Trophoblast cell (in vitro differentiated cells and primary cell): Measurements from ENCODE around the gene LCN10.
"Not testable (repeated sequence)": the region's sequence is repeated elsewhere in the genome, so short reads cannot be mapped to it uniquely, and the experiment has no call there.

Experiments
- DNase-seq, 2 donors: peaks; one replicate each; pipeline ENCODE4 v3.0.0-alpha.2; 2016
- H2AFZ ChIP-seq: 2 replicates; pipeline ENCODE4 v1.6.1; 2013; ENCODE audit warnings: low read length, moderate library complexity, mild to moderate bottlenecking; ENCODE audit not compliant: insufficient read depth, poor library complexity
- H2AK5ac ChIP-seq: 2 replicates; pipeline ENCODE4 v1.6.1; 2013; ENCODE audit warnings: mild to moderate bottlenecking, low read length
- H2BK120ac ChIP-seq: 2 replicates; pipeline ENCODE4 v1.6.1; 2013; ENCODE audit warnings: low read length, mild to moderate bottlenecking, moderate library complexity; ENCODE audit not compliant: insufficient read depth, poor library complexity
- H2BK12ac ChIP-seq: 2 replicates; pipeline ENCODE4 v1.6.1; 2013; ENCODE audit warnings: mild to moderate bottlenecking, low read length, moderate library complexity
- H2BK5ac ChIP-seq: 2 replicates; pipeline ENCODE4 v1.6.1; 2013; ENCODE audit warnings: low read length, low read depth, moderate library complexity, mild to moderate bottlenecking; ENCODE audit not compliant: poor library complexity
- H3K14ac ChIP-seq: 2 replicates; pipeline ENCODE4 v1.6.1; 2013; ENCODE audit warnings: mild to moderate bottlenecking, low read length
- H3K18ac ChIP-seq: 2 replicates; pipeline ENCODE4 v1.6.1; 2013; ENCODE audit warnings: mild to moderate bottlenecking, low read length
- H3K23ac ChIP-seq: 2 replicates; pipeline ENCODE4 v1.6.1; 2013; ENCODE audit warnings: low read length
- H3K27ac ChIP-seq: 2 replicates; pipeline ENCODE4 v1.5.1; 2013; ENCODE audit warnings: low read depth, mild to moderate bottlenecking, inconsistent platforms, low read length, moderate library complexity
- H3K27me3 ChIP-seq: 2 replicates; pipeline ENCODE4 v1.6.1; 2013; ENCODE audit warnings: inconsistent platforms, mild to moderate bottlenecking, low read length, moderate library complexity; ENCODE audit not compliant: insufficient read depth
- H3K36me3 ChIP-seq, 2 experiments: 1 replicate in 1 of 2; 2 replicates in 1 of 2; pipeline ENCODE4 v1.6.1; 2013; ENCODE audit warnings: low read length in 2 of 2, mild to moderate bottlenecking in 2 of 2, moderate library complexity in 1 of 2; ENCODE audit not compliant: insufficient read depth in 2 of 2, control insufficient read depth in 1 of 2
- H3K4ac ChIP-seq: 2 replicates; pipeline ENCODE4 v1.6.1; 2013; ENCODE audit warnings: low read depth, mild to moderate bottlenecking, low read length, moderate library complexity
- H3K4me1 ChIP-seq, 2 experiments: 1 replicate in 1 of 2; 2 replicates in 1 of 2; pipeline ENCODE4 v1.6.1; 2013; ENCODE audit warnings: low read length in 2 of 2, mild to moderate bottlenecking in 2 of 2, moderate library complexity in 1 of 2; ENCODE audit not compliant: insufficient read depth in 2 of 2, control insufficient read depth in 1 of 2
- H3K4me2 ChIP-seq: 2 replicates; pipeline ENCODE4 v1.6.1; 2013; ENCODE audit warnings: inconsistent platforms, mild to moderate bottlenecking, low read length, moderate library complexity
- H3K4me3 ChIP-seq: 2 replicates; pipeline ENCODE4 v1.5.1; 2013; ENCODE audit warnings: mild to moderate bottlenecking, low read depth, low read length, inconsistent platforms
- H3K79me1 ChIP-seq: one replicate; pipeline ENCODE4 v1.6.1; 2013; ENCODE audit warnings: low read length
- H3K79me2 ChIP-seq: 2 replicates; pipeline ENCODE4 v1.6.1; 2013; ENCODE audit warnings: low read length, mild to moderate bottlenecking; ENCODE audit not compliant: control insufficient read depth, insufficient read depth, poor library complexity
- H3K9ac ChIP-seq: 2 replicates; pipeline ENCODE4 v1.6.1; 2013; ENCODE audit warnings: mild to moderate bottlenecking, low read length
- H3K9me3 ChIP-seq: 2 replicates; pipeline ENCODE4 v1.6.1; 2013; ENCODE audit warnings: low read depth, mild to moderate bottlenecking, control low read depth, inconsistent platforms, low read length; ENCODE audit not compliant: insufficient read depth
- H4K12ac ChIP-seq: 2 replicates; pipeline ENCODE4 v1.6.1; 2013; ENCODE audit warnings: low read depth, mild to moderate bottlenecking, low read length, moderate library complexity
- H4K8ac ChIP-seq: 2 replicates; pipeline ENCODE4 v1.6.1; 2013; ENCODE audit warnings: low read depth, mild to moderate bottlenecking, low read length, moderate library complexity
- H4K91ac ChIP-seq: one replicate; pipeline ENCODE4 v1.6.1; 2013; ENCODE audit warnings: low read depth, mild to moderate bottlenecking, low read length, moderate library complexity
- WGBS: extraction: QIAGEN DNeasy Blood & Tissue Kit; methylation state at CpG from one replicate; pipeline ENCODE4 v1.1.7; 2013; ENCODE audit warnings: missing lambda C conversion rate; ENCODE audit not compliant: insufficient read length, insufficient coverage; ENCODE audit errors: extremely low coverage; 5-methylcytosine and 5-hydroxymethylcytosine counted together

LCN10 gene

GRCh38 chr9:136785565-136786355, 43.0 kb upstream of the LCN10 start:
- H2BK120ac ChIP-seq, H2BK5ac ChIP-seq, H3K9me3 ChIP-seq, DNase-seq, H2AK5ac ChIP-seq, H3K79me2 ChIP-seq, H3K9ac ChIP-seq, H3K27me3 ChIP-seq, H3K14ac ChIP-seq, H3K23ac ChIP-seq, H4K12ac ChIP-seq, H4K91ac ChIP-seq, H4K8ac ChIP-seq, H3K27ac ChIP-seq, H3K4me3 ChIP-seq, H3K4ac ChIP-seq, H2BK12ac ChIP-seq, H3K4me1 ChIP-seq, H3K36me3 ChIP-seq, H2AFZ ChIP-seq, H3K4me2 ChIP-seq, H3K79me1 ChIP-seq, H3K18ac ChIP-seq: not testable (repeated sequence)
- no CpG with 5 or more reads among the region's 23 CpGs for WGBS

GRCh38 chr9:136784997-136785361, 42.2 kb upstream of the LCN10 start:
- Histone ChIP-seq H3K4me2 (no peak overlapping the region), H3K4me3 (no peak overlapping the region), H3K27me3 (no peaks in the 10 kb centered on the region), H3K79me2 (no peaks in the 10 kb centered on the region), H3K9ac (no peak overlapping the region), H3K4ac (no peak overlapping the region), H3K18ac (no peak overlapping the region), H3K36me3 (no peaks in the 10 kb centered on the region), H4K91ac (no peak overlapping the region), H2BK5ac (no peak overlapping the region), H4K8ac (no peak overlapping the region), H3K14ac (no peak overlapping the region), H3K79me1 (peaks cover 3% of the 10 kb centered on the region), H3K23ac (no peak overlapping the region), H3K27ac (no peak overlapping the region), H3K9me3 (no peaks in the 10 kb centered on the region), H2BK12ac (no peak overlapping the region), H3K4me1 (peaks cover 3 to 6% of the 10 kb centered on the region in 2 experiments), H4K12ac (no peak overlapping the region), H2AK5ac (no peak overlapping the region), H2AFZ (no peak overlapping the region), H2BK120ac (no peak overlapping the region)
- no peak for DNase-seq
- WGBS, result no CpG with 5 or more reads among the region's 6 CpGs

GRCh38 chr9:136784249-136784996, 41.7 kb upstream of the LCN10 start:
- H3K4ac ChIP-seq, result no peak overlapping the region
- DNase-seq, result peak in 1 of 2 donors; percentile 68
- H2AK5ac ChIP-seq, result no peak overlapping the region
- no CpG with 5 or more reads among the region's 9 CpGs for WGBS
- no peak overlapping the region for H3K4me2 ChIP-seq
- H3K18ac ChIP-seq, result no peak overlapping the region
- H4K8ac ChIP-seq, result no peak overlapping the region
- H2BK12ac ChIP-seq, result no peak overlapping the region
- no peak overlapping the region for H4K91ac ChIP-seq
- H3K27me3 ChIP-seq, result no peaks in the 10 kb centered on the region
- no peak overlapping the region for H3K23ac ChIP-seq
- peaks cover 3 to 6% of the 10 kb centered on the region in 2 experiments for H3K4me1 ChIP-seq
- H3K79me1 ChIP-seq, result peaks cover 3% of the 10 kb centered on the region
- H3K9ac ChIP-seq, result no peak overlapping the region
- no peak overlapping the region for H3K4me3 ChIP-seq
- H3K9me3 ChIP-seq, result no peaks in the 10 kb centered on the region
- no peak overlapping the region for H3K14ac ChIP-seq
- H3K27ac ChIP-seq, result no peak overlapping the region
- H2AFZ ChIP-seq, result no peak overlapping the region
- H2BK120ac ChIP-seq, result no peak overlapping the region
- no peak overlapping the region for H2BK5ac ChIP-seq
- H4K12ac ChIP-seq, result no peak overlapping the region
- H3K36me3 ChIP-seq, result no peaks in the 10 kb centered on the region
- no peaks in the 10 kb centered on the region for H3K79me2 ChIP-seq

- Histone ChIP-seq H4K12ac (no peak overlapping the region), H3K79me2 (no peaks in the 10 kb centered on the region), H2AFZ (no peak overlapping the region), H3K9ac (no peak overlapping the region), H4K91ac (no peak overlapping the region), H3K27ac (no peak overlapping the region), H3K23ac (no peak overlapping the region), H3K18ac (no peak overlapping the region), H3K79me1 (no peaks in the 10 kb centered on the region), H3K4me3 (no peak overlapping the region), H3K4me1 (no peaks in the 10 kb centered on the region), H3K27me3 (peaks cover 7% of the 10 kb centered on the region), H3K4me2 (no peak overlapping the region), H3K36me3 (no peaks in the 10 kb centered on the region), H2BK12ac (no peak overlapping the region), H4K8ac (no peak overlapping the region), H3K9me3 (no peaks in the 10 kb centered on the region), H3K4ac (no peak overlapping the region), H3K14ac (no peak overlapping the region), H2BK5ac (no peak overlapping the region), H2AK5ac (no peak overlapping the region), H2BK120ac (no peak overlapping the region)
- no peak for DNase-seq
- no CpG with 5 or more reads among the region's 3 CpGs for WGBS
These were observed 39.7 kb upstream of the LCN10 start for GRCh38 chr9:136782452-136782851.
